ENCODE data around the gene IRF9.
A peak's percentile ranks its signal among the peaks of the same experiment; 100 is the strongest.
"Not testable (repeated sequence)": the region's sequence is repeated elsewhere in the genome, so short reads cannot be mapped to it uniquely, and the experiment has no call there.

Gene IRF9

DNA sequence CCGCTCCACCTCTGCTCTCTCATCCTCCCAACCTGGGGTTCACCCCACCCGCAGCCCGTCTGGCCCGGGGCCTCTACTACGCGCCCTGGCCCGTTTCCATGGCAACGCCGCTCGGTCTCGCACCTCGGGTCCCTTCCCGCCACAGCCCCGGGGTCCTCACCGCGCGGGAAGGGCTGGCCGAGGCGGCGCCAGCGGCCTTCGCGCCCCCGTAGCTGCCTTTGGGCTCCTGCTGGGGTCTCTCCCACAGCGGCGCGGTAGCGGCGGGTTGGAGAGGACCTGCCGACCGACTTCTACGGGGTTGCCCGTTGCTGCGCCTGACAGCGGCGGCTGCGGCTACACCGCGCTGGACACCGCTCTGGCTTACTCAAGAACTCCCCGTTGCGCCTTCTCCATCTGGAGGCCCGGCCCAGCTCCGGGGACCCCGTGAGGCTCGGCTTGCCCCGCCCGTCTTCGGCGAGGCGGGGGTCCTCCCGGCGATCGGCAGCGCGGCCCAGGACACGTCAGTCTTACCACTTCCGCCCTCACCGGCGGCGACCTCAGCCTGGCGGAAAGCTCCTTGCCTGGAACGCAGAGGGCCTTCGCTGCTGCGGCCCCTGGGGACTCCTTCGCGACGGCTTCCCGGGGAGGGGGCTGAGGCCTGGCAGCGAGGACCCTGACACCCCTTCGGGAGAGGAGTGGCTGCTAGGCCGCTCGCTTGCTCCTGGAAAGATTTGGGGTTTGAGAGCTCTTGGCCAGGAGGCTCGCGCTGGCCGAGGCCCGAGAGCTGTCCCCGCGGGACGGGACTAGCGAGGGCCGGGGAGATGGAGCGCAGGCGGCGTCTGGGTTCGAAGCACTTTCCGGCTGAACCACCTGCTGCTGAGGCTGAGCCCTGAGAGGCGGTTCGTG lies 34.4 kb downstream of the IRF9 start, which contains the start of gene TM9SF1:
Gene TM9SF1, minus strand, starts transcription at position 256 of the 885 bp plus-strand sequence. CDS start 422 bp downstream, outside the sequence.
- ATAC-seq (peak; percentile 90), DNase-seq (peak; percentile 90)

DNA sequence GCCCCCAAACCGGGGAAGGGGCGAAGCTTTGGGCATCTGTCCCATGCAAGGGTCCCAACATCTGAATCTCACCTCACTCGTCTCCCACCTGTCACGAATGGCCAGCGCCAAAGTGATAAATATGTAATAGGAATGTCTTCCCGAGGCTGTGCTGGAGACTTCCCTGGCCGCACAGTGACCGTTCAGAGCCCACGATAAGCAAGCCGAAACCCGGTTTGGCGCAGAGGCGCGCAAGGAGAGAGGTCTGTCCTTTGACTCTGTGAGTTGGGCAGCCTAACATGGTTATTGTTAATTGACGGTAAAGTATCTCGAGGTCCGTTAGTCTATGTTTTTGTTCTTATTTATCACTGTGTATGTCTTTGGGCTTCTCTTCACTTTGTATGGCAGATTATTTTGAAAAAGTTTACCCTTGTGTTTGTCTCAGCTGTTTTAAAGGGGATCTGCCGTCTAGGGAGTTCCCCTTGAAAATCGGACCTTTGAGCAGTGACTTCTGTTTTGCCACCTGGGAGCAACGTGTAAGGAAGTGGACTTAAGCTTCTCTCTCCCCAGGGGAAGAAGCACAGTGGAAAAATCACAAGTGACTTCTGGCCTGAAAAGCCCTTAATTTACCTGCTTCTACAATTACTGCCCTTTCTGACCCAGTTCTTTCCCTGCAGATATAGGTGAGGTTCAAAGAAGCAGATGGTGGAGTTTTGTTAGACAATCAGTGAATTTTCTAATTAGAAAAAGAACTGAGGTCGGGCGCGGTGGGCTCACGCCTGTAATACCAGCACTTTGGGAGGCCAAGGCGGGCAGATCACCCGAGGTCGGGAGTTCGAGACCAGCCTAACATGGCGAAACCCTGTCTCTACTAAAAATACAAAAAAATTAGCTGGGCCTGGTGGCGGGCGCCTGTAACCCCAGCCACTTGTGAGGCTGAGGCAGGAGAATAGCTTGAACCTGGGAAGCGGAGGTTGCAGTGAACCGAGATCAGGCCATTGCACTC lies 35.3 kb downstream of the IRF9 start:
- ATAC-seq: no peak
- DNase-seq: no peak

DNA sequence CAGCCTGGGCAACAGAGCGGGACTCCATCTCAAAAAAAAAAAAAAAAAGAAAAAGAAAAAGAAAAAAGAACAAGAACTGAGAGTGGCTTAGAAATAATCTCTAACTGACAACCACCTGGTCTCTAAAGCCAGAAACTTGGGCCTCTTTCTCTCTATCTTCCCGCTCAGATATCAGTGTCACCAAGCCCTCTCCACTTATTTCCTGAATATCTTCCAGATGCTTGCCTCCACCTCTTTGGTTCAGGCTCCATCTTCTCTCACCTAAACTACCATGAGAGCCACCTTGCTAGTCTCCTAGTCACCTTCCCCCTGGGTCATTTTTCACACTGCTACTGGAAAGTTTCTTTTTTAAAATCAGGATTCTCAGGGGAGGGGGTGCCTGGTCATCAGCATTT lies 36.0 kb downstream of the IRF9 start:
- DNase-seq: no peak
- no peak for ATAC-seq

DNA sequence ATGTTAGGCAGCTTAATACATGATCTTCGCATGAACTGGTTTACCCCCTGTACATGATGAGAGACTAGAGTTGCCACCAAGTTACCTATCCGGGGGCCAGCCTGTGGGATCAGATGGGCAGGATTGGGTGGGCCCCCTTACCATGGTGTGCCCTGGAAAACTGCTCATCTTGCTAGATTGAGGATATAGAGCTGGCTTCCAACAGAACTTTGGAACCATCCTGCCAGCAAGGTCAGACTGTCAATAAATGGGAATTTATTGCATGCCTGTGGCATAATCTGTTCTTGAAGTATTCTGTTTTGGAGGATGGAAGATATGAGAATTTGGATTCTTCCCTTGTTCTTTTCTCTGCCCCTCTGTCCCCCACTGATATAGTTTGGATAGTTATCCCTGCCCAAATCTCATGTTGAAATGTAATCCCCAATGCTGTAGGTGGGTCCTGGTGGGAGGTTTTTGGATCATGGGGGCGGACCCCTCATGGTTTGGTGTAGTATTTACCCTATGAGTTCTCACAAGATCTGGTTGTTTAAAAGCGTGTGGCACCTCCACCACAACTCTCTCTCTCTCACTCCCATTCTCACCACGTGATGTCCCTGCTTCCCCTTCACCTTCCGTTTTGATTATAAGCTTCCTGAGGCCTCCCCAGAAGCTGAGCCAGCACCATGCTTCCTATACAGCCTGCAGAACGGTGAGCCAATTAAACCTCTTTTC lies 37.9 kb downstream of the IRF9 start:
- ATAC-seq: no peak
- no peak for DNase-seq

DNA sequence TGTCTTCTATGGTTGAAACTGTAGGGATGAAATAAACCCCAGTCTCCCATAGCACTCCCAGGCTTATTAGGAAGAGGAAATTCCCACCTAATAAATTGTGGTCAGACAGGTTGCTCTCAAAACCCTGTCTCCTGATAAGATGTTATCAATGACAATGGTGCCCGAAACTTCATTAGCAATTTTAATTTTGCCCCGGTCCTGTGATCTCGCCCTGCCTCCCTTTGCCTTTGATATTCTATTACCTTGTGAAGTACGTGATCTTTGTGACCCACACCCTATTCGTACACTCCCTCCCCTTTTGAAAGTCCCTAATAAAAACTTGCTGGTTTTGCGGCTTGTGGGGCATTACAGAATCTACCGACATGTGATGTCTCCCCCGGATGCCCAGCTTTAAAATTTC lies 41.5 kb downstream of the IRF9 start:
- ATAC-seq, DNase-seq: not testable (repeated sequence)

DNA sequence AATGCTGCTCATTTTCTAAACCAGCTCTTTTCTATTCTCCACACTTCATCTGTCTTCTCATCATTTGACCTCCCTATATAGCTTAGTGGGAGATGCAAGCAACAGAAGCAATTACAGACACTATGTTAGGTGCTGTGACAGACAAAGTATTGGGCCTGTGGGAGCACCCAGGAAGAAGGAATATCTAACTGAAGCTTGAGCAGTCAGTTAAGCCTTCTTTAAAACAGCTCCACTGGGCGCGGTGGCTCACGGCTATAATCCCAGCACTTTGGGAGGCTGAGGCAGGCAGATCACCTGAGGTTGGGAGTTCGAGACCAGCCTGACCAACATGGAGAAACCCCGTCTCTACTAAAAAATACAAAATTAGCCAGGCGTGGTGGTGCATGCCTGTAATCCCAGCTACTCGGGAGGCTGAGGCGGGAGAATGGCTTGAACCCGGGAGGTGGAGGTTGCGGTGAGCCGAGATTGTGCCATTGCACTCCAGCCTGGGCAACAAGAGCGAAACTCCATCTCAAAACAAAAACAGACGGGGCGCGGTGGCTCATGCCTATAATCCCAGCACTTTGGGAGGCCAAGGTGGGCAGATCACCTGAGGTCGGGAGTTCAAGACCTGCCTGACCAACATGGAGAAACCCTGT lies 42.3 kb downstream of the IRF9 start:
- DNase-seq, ATAC-seq: not testable (repeated sequence)

DNA sequence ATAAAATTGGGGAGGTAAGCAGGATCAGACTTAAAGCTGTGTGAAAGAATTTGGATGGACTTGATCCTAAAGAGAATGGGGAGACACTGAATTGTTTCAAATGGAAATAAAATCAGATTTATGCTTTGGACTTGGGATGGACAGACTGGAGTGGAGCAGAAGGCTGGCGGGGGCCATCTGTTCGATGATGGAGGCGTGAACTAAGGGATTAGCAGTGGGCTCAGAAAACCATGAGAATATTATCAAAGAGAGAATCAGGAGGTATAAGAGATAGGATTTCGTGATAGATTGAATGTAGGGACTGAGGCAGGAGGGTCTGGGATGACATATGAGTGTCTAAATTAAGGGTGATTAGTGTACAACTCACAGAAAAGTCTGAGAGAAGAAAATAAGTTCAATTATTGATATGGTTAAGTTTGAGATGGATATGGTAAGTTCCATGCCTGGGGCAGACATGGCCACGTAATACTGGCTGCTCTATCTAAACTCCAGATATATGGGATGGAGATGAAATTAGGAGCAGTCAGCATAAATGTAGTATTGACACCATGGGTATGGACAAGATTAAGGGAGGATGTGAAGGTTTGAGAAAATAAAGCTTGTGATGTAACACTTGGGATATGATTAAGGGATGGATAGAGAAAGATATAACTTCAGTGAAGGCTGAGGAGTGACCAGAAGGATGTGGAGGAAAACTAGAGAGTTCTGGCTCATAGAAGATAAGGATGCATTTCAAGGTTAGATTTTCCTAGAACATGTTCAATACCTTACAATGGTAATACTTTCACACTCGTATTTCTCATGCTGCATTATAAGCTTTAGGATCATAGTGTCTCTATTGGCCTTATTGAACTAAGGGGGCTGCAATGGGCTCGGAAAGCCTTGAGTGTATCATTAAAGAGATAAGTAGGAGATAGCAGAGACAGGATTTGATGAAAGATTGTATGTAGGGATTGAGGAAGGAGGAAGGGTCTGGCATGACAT lies 43.4 kb downstream of the IRF9 start:
- no peak for ATAC-seq

DNA sequence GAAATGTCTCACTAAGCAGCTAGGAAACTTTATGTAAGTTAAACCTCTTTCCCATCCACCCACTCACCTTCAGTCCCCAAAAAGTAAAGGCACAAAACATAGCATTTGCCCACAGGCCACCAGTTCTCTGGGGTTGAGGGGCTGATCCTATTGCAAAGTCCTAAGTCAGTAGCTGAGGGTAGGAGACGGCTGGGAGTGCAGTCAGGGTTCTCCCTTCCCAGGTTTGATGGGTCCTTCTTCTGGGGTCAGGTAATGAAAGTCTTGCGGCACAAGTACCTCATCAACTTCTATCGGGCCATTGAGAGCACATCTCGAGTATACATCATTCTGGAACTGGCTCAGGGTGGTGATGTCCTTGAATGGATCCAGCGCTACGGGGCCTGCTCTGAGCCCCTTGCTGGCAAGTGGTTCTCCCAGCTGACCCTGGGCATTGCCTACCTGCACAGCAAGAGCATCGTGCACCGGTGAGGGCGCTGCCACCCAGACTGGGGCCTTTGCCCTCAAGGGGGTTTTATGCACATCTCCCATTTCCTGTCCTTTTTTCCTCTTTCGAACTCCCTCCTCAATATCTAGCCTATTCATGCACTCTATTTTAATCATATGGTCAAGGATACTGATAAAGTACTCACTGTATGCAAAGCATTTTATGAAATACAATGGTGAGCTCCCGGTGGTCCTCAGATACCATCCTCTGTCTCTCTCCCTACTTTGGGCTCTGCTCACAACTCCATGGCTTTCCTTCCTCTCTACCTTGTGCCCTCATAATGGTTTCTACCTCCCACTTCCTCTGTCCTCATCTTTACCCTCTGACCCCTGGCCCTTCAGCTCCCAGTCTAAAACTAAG lies 45.4 kb downstream of the IRF9 start:
- ATAC-seq (no peak), DNase-seq (no peak)

More for the DNA sequence above, 43.4 kb downstream of the IRF9 start:
- no peak for DNase-seq

DNA sequence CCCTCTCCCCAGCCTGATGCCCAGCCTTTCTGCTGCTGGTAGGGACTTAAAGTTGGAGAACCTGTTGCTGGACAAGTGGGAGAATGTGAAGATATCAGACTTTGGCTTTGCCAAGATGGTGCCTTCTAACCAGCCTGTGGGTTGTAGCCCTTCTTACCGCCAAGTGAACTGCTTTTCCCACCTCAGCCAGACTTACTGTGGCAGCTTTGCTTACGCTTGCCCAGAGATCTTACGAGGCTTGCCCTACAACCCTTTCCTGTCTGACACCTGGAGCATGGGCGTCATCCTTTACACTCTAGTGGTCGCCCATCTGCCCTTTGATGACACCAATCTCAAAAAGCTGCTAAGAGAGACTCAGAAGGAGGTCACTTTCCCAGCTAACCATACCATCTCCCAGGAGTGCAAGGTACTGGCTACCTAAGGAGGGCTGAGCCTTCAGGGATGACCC lies 46.1 kb downstream of the IRF9 start:
- ATAC-seq: no peak
- no peak for DNase-seq

DNA sequence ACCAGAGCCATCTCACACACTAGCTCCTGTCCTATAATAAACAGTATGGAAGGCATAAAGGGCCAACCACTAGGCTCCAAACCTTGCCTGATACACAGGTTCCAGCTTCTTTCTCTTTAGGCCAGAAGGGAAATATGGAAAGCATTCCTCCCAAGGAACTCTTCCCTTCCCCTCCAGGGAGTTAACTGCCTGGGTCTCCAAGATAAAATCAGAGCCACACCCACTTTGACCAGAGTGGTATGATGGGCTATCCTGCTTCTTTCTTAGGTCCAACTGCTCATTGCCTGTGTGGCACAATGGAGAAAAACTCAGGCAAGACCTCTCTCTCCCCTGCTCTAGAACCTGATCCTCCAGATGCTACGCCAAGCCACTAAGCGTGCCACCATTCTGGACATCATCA lies 46.6 kb downstream of the IRF9 start:
- DNase-seq (no peak), ATAC-seq (no peak)

DNA sequence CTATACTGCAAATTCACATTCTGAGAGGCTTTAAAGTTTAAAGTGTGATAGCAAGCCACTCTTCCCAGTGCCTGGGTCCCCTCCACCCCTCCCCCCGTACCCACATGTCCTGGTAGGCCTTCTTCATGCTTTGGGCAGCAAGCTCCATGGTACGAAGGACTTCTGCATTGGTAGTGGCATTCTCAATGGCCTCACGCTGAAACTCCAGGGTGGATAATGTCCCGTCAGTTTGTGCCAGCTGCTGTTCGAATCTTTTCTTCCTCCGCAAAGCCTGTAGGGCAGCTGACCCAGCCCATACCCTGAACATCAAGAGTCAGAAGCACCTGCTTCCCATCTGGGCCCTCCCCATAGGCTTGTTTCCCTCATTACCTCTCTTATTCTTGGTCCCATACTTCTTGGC lies 50.2 kb downstream of the IRF9 start:
- DNase-seq: no peak
- ATAC-seq: no peak

DNA sequence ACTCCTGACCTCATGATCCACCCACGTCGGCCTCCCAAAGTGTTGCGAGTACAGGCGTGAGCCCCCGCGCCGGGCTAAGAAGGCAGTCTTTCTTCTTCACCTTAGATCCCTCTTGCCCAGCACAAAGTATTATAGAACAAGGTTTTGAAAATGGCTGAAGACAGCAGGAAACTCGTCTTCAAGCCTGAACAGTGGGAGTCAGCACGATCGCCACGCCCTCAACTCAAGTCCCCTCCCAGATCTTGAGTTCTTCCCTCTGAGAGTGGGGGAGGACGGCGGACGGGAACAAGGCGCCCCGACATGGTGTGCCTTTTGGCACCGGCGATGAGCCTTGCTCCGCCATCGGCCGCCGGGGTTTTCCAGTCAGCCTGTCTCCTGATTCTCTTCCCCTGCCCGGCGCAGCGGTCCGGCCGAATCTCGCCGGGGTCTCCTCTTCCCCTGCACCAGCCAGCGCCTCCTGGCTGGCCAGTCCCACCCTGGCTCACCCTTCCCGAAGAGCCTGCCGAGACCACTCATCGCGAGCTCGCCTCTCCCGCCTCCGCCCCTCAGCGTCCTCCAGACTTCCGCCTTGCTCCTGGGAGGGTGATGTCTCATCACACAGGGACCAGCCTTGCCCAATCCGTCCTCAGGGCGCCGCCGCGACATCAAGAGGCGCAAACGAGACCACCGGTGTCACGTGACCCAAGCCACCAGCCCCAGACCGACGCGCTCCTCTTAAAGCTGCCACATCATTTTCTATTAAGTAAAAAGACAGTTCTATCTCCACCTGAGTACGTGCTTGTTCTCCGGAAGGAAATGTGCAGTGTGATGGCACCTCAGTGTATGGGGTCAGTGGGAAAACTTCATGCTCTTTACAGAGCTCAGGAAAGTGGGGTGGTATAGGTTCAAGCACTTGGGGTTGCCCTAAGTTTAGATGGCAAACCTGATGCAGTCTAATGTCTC lies 52.1 kb downstream of the IRF9 start, which contains the start of gene CHMP4A:
Gene CHMP4A, minus strand, starts transcription at position 565 of the 942 bp plus-strand sequence. Its CDS starts 49 bp downstream, at position 516.
- ATAC-seq: peak; percentile 92
- peak; percentile 97 for DNase-seq

DNA sequence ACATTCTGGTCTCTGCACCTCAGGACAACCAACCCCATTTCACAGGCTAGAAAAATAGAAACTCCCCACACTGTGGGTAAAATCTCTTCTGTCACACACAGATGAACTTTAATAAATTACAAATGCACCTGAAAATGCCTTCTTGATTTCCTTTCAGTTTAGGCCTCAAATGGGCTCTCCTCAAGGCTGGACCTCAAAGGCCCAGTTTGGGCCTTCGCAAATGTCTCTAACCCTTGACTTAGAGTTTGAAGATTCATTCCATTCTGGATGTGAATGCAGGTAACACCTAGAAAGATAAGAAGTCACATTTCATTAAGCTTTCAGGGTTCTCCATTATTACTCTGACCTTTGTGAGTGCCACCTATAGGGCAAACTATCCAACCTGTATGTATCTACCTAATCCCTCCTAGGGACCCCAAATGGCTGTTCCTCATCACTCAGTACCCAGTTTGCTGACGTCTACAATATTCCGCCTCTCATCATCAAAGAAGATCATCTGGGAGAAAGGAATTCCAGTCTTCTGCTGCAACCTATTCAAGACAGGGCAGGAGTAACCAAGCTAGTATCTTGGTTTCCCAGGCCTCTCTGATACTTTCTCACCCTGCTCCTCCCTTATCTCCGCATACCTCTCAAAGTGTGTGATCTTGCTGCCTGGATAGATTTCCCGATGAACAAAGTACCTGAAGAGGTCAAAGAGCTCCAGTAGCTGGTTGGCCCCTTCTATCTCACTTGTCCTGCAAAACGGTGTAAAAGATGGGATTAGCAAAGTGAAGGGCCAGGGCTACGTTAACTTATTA lies 53.0 kb downstream of the IRF9 start:
- ATAC-seq: no peak

DNA sequence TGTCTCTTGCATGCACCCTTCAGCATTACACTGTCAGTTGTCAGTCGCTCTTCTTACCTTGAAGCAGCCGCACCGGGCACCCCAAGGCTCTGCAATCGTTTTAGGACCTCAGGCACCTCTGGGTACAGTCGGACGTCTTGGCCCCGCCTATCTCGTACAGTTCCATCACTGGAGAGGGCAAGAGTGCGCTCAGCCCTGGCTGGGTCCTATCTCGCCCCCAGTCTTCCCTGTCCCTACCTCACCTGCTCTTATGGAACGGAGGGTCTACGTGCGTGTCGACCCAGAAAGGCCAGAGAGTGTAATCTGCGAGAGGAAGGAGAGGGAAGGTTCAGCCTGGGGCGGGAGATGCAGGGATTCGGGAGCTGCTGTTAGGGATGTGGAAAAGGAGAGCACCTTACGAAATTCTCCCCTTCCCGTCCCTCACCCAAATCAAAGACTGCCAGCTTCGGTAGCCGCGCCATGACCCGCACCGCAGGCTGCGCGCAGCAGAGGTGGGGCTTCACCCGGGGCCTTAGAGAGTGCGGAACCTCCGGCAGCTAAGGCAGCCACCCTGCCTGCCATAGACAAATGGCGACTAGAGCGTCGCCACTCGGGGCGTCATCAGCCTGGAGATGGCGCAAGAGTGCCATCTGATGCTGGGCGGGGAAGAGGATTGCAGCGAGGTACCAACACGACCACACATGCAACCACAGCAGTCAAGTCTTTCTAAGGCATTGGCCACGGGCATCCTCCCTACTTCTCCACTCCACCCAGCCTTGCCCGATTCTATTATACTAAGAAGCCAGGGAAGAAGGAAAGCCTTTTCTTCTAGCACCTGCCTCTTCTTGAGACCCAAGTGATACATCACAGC lies 54.7 kb downstream of the IRF9 start, which contains the start of gene MDP1:
Gene MDP1, minus strand, starts transcription at position 572 of the 850 bp plus-strand sequence. Its CDS starts 111 bp downstream, at position 461.
- peak; percentile 74 for ATAC-seq
- DNase-seq: peak; percentile 86

More for the DNA sequence above, 53.0 kb downstream of the IRF9 start:
- DNase-seq: no peak
